HepG2 (cell line): Measurements from ENCODE around the gene ANAPC5. TPM values are rescaled to one million over a fixed set of nuclear protein-coding genes. Genes with fewer than 3 reads are reported as not detected.

Source experiments
- CHD4 ChIP-seq: fragments of 200-600 bp; sonication (generic); IDR thresholded peaks from 2 replicates; pipeline ENCODE4 v1.7.0; 2017; ENCODE audit warnings: mild to moderate bottlenecking, low read length, borderline replicate concordance
- DNMT1 ChIP-seq: sonication (generic); formaldehyde crosslinking; IDR thresholded peaks from 2 replicates; pipeline ENCODE4 v1.5.1; 2020; ENCODE audit warnings: mild to moderate bottlenecking, missing genetic modification reagents
- EEA1 ChIP-seq: sonication (generic); formaldehyde crosslinking; IDR thresholded peaks from 2 replicates; pipeline ENCODE4 v1.5.1; 2020; ENCODE audit warnings: mild to moderate bottlenecking, missing genetic modification reagents, borderline replicate concordance
- GLI4 ChIP-seq: sonication (generic); formaldehyde crosslinking; IDR thresholded peaks from 2 replicates; pipeline ENCODE4 v1.5.1; 2020; ENCODE audit warnings: missing genetic modification reagents, mild to moderate bottlenecking, moderate library complexity, borderline replicate concordance
- MED1 ChIP-seq: sonication (generic); formaldehyde crosslinking; IDR thresholded peaks from 2 replicates; pipeline ENCODE4 v1.4.0; 2020; ENCODE audit warnings: missing genetic modification reagents
- NFE2 ChIP-seq: sonication (generic); formaldehyde crosslinking; IDR thresholded peaks from 2 replicates; pipeline ENCODE4 v1.4.0; 2020; ENCODE audit warnings: missing genetic modification reagents
- PHB2 ChIP-seq: fragments of 450-650 bp; IDR thresholded peaks from 2 replicates; pipeline ENCODE4 v1.6.1; 2018; ENCODE audit not compliant: partially characterized antibody
- SAP130 ChIP-seq: IDR thresholded peaks from 2 replicates; pipeline ENCODE4 v1.6.1; 2016; ENCODE audit warnings: low read depth
- ZNF20 ChIP-seq: sonication (generic); formaldehyde crosslinking; IDR thresholded peaks from 2 replicates; pipeline ENCODE4 v1.4.0; 2020; ENCODE audit warnings: mild to moderate bottlenecking, moderate library complexity, missing genetic modification reagents
- ZNF329 ChIP-seq: sonication (generic); formaldehyde crosslinking; IDR thresholded peaks from 2 replicates; pipeline ENCODE4 v1.9.0; 2021; ENCODE audit warnings: low read depth, mild to moderate bottlenecking, missing genetic modification reagents
- ZNF510 ChIP-seq: sonication (generic); formaldehyde crosslinking; IDR thresholded peaks from 2 replicates; pipeline ENCODE4 v1.4.0; 2020; ENCODE audit warnings: low read depth, mild to moderate bottlenecking, missing genetic modification reagents
- ZNF777 ChIP-seq: sonication (generic); formaldehyde crosslinking; IDR thresholded peaks from 2 replicates; pipeline ENCODE4 v1.4.0; 2020; ENCODE audit warnings: missing genetic modification reagents
- ZNF816 ChIP-seq: sonication (generic); formaldehyde crosslinking; IDR thresholded peaks from 2 replicates; pipeline ENCODE4 v1.8.0; 2022; ENCODE audit warnings: missing genetic modification reagents, mild to moderate bottlenecking, borderline replicate concordance
- polyA plus RNA-seq, 8 experiments: library from polyadenylated mRNA; depleted of rRNA in 3 of 8; stranded (reverse) in 7 of 8; unstranded in 1 of 8; fragments of >200 nt; fragmentation: Illumina TruSeq in 4 of 8; extraction: Trizol in 4 of 8; gene quantifications; 2 replicates each; pipeline versions ENCODE4 v1.2.1 to v1.2.3, GENCODE V29; 2011 to 2016; ENCODE audit warnings: low read depth in 4 of 8, missing spikeins in 1 of 8, mixed read lengths in 1 of 8; ENCODE audit not compliant: insufficient read depth in 1 of 8
- total RNA-seq, 5 experiments: library from RNA; depleted of rRNA; stranded (reverse); fragments of >200 nt; fragmentation: Illumina TruSeq; extraction: Trizol; gene quantifications; 2 replicates each; pipeline ENCODE4 v1.2.3, GENCODE V29; 2016; ENCODE audit warnings: low read depth in 1 of 5
- TF ChIP-seq, protein P1 (sequence below): sonication (generic); formaldehyde crosslinking; IDR thresholded peaks from 2 replicates; pipeline ENCODE4 v1.4.0; 2020; ENCODE audit warnings: mild to moderate bottlenecking, missing genetic modification reagents
- TF ChIP-seq, protein P2 (sequence below): IDR thresholded peaks from 2 replicates; pipeline ENCODE4 v1.6.1; 2016; ENCODE audit warnings: control low read depth
- TF ChIP-seq, protein P3 (sequence below): sonication (generic); formaldehyde crosslinking; conservative IDR thresholded peaks from 2 replicates; pipeline ENCODE4 v1.4.0; 2020; ENCODE audit warnings: mild to moderate bottlenecking, missing genetic modification reagents, moderate library complexity
- TF ChIP-seq, protein P4 (sequence below): sonication (generic); formaldehyde crosslinking; IDR thresholded peaks from 2 replicates; pipeline ENCODE4 v1.5.0; 2020; ENCODE audit warnings: mild to moderate bottlenecking, missing genetic modification reagents

The ANAPC5 gene
- total and polyA plus RNA-seq, 2 of the 13 experiments (the other 11 are each of a cell fraction or from before 2014, with no cell fraction given), result 146 to 161 TPM

DNA sequence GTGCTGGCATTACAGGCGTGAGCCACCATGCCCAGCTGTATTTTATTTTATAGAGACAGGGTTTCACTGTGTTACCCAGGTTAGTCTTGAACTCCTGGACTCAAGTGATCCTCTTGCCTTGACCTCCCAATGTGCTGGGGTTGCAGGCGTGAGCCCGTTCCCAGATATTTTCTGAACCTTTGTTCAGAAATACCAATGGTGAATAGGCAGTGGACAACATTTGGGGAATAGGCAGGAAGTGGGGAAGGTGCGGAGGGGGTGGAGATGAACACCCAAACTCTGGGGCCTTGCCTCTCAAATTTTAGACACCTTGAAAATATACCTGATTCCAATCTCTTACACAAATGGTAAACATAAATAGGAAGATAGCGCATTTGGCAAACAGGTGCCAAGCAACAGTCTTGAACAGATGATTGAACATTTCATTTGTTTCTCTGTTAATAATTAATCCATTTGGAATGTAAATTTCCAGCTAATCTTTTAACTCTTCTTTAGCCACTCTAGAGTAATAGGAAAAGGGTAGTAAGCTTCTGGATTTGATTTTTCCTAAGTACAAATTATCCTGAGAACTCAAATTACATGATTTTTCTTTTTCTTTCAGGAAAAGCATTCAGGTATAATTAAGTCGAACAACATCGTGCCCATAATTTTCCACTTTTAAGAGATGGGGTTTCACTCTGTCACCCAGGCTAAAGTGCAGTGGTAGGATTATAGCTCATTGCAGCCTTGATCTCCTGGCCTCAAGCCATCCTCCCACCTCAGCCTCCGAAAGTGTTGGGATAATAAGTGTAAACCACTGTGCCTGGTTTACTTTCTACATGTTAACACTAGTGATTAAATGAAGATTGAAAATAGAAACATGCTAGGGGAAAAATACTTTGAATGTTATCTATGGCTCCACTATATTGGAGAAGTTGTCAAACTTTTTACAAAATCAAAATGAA, 24.8 kb upstream of the ANAPC5 start (continued):
- TF ChIP-seq, protein P1, sequence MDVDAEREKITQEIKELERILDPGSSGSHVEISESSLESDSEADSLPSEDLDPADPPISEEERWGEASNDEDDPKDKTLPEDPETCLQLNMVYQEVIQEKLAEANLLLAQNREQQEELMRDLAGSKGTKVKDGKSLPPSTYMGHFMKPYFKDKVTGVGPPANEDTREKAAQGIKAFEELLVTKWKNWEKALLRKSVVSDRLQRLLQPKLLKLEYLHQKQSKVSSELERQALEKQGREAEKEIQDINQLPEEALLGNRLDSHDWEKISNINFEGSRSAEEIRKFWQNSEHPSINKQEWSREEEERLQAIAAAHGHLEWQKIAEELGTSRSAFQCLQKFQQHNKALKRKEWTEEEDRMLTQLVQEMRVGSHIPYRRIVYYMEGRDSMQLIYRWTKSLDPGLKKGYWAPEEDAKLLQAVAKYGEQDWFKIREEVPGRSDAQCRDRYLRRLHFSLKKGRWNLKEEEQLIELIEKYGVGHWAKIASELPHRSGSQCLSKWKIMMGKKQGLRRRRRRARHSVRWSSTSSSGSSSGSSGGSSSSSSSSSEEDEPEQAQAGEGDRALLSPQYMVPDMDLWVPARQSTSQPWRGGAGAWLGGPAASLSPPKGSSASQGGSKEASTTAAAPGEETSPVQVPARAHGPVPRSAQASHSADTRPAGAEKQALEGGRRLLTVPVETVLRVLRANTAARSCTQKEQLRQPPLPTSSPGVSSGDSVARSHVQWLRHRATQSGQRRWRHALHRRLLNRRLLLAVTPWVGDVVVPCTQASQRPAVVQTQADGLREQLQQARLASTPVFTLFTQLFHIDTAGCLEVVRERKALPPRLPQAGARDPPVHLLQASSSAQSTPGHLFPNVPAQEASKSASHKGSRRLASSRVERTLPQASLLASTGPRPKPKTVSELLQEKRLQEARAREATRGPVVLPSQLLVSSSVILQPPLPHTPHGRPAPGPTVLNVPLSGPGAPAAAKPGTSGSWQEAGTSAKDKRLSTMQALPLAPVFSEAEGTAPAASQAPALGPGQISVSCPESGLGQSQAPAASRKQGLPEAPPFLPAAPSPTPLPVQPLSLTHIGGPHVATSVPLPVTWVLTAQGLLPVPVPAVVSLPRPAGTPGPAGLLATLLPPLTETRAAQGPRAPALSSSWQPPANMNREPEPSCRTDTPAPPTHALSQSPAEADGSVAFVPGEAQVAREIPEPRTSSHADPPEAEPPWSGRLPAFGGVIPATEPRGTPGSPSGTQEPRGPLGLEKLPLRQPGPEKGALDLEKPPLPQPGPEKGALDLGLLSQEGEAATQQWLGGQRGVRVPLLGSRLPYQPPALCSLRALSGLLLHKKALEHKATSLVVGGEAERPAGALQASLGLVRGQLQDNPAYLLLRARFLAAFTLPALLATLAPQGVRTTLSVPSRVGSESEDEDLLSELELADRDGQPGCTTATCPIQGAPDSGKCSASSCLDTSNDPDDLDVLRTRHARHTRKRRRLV (CRISPR knock-in tag), result no peak
- TF ChIP-seq, protein P2, sequence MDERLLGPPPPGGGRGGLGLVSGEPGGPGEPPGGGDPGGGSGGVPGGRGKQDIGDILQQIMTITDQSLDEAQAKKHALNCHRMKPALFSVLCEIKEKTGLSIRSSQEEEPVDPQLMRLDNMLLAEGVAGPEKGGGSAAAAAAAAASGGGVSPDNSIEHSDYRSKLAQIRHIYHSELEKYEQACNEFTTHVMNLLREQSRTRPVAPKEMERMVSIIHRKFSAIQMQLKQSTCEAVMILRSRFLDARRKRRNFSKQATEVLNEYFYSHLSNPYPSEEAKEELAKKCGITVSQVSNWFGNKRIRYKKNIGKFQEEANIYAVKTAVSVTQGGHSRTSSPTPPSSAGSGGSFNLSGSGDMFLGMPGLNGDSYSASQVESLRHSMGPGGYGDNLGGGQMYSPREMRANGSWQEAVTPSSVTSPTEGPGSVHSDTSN (CRISPR knock-in tag), result no peak
- no peak for TF ChIP-seq PHB2
- TF ChIP-seq NFE2 (CRISPR knock-in tag), result no peak
- TF ChIP-seq, protein P3, sequence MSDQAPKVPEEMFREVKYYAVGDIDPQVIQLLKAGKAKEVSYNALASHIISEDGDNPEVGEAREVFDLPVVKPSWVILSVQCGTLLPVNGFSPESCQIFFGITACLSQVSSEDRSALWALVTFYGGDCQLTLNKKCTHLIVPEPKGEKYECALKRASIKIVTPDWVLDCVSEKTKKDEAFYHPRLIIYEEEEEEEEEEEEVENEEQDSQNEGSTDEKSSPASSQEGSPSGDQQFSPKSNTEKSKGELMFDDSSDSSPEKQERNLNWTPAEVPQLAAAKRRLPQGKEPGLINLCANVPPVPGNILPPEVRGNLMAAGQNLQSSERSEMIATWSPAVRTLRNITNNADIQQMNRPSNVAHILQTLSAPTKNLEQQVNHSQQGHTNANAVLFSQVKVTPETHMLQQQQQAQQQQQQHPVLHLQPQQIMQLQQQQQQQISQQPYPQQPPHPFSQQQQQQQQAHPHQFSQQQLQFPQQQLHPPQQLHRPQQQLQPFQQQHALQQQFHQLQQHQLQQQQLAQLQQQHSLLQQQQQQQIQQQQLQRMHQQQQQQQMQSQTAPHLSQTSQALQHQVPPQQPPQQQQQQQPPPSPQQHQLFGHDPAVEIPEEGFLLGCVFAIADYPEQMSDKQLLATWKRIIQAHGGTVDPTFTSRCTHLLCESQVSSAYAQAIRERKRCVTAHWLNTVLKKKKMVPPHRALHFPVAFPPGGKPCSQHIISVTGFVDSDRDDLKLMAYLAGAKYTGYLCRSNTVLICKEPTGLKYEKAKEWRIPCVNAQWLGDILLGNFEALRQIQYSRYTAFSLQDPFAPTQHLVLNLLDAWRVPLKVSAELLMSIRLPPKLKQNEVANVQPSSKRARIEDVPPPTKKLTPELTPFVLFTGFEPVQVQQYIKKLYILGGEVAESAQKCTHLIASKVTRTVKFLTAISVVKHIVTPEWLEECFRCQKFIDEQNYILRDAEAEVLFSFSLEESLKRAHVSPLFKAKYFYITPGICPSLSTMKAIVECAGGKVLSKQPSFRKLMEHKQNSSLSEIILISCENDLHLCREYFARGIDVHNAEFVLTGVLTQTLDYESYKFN (CRISPR knock-in tag), result peak; percentile 75
- TF ChIP-seq DNMT1 (CRISPR knock-in tag), result no peak
- TF ChIP-seq ZNF777, result no peak
- TF ChIP-seq ZNF20 (CRISPR knock-in tag), result no peak
- TF ChIP-seq, protein P4, sequence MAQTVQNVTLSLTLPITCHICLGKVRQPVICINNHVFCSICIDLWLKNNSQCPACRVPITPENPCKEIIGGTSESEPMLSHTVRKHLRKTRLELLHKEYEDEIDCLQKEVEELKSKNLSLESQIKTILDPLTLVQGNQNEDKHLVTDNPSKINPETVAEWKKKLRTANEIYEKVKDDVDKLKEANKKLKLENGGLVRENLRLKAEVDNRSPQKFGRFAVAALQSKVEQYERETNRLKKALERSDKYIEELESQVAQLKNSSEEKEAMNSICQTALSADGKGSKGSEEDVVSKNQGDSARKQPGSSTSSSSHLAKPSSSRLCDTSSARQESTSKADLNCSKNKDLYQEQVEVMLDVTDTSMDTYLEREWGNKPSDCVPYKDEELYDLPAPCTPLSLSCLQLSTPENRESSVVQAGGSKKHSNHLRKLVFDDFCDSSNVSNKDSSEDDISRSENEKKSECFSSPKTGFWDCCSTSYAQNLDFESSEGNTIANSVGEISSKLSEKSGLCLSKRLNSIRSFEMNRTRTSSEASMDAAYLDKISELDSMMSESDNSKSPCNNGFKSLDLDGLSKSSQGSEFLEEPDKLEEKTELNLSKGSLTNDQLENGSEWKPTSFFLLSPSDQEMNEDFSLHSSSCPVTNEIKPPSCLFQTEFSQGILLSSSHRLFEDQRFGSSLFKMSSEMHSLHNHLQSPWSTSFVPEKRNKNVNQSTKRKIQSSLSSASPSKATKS (CRISPR knock-in tag), result no peak
- TF ChIP-seq EEA1 (CRISPR knock-in tag), result no peak
- no peak for TF ChIP-seq ZNF510 (CRISPR knock-in tag)
- TF ChIP-seq MED1, result 0 out of 2 replicates have a peak, but pooled peaks have one; percentile 16
- peak; percentile 92 for TF ChIP-seq CHD4
- peak; percentile 37; the same call in 1 of the 2 replicates for TF ChIP-seq SAP130 (CRISPR knock-in tag)
- TF ChIP-seq GLI4 (CRISPR knock-in tag), result no peak
- no peak for TF ChIP-seq ZNF816 (CRISPR knock-in tag)
- no peak for TF ChIP-seq ZNF329 (CRISPR knock-in tag)
